Thoracic aorta (tissue), 2 donors: Measurements from ENCODE around the gene TANK. TPM values are rescaled to one million over a fixed set of nuclear protein-coding genes. Genes with fewer than 3 reads are reported as not detected.

Source experiments
- ATAC-seq: fragments of 150-250 bp; one replicate; pipeline ENCODE4 v1.8.0; 2017; ENCODE audit warnings: low read depth; ENCODE audit not compliant: insufficient number of reproducible peaks, low FRiP score
- DNase-seq: peaks from one replicate; pipeline ENCODE4 v3.0.0-alpha.2; 2020; ENCODE audit warnings: low spot score
- H3K27ac ChIP-seq, 2 donors: fragments of 200-600 bp; sonication (generic); 1 replicate in 1 of 2; 2 replicates in 1 of 2; pipeline ENCODE4 v1.5.1; 2016; ENCODE audit warnings: mild to moderate bottlenecking in 2 of 2, moderate library complexity in 2 of 2
- H3K27me3 ChIP-seq: fragments of 200-600 bp; sonication (generic); replicated peaks from 2 replicates; pipeline ENCODE4 v1.6.0; 2016; ENCODE audit warnings: mild to moderate bottlenecking; ENCODE audit not compliant: insufficient read depth
- H3K36me3 ChIP-seq: fragments of 200-600 bp; sonication (generic); one replicate; pipeline ENCODE4 v1.5.1; 2016
- H3K4me1 ChIP-seq, 2 donors: fragments of 200-600 bp; sonication (generic); 1 replicate in 1 of 2; 2 replicates in 1 of 2; pipeline versions ENCODE4 v1.5.1 to v1.6.0; 2016; ENCODE audit warnings: low read depth in 2 of 2, mild to moderate bottlenecking in 1 of 2; ENCODE audit not compliant: control insufficient read depth in 1 of 2
- H3K4me3 ChIP-seq: fragments of 200-600 bp; sonication (generic); 2 replicates; pipeline ENCODE4 v1.5.1; 2016; ENCODE audit warnings: mild to moderate bottlenecking
- H3K9me3 ChIP-seq: fragments of 200-600 bp; sonication (generic); 2 replicates; pipeline ENCODE4 v1.5.1; 2016
- total RNA-seq, 2 donors: library from RNA; depleted of rRNA; stranded (reverse); fragments of >200 nt; gene quantifications; one replicate each; pipeline versions ENCODE4 v1.1.0 to v1.2.3, GENCODE V29; 2016
- TF ChIP-seq, protein P1 (sequence below): fragments of 200-600 bp; sonication (generic); IDR thresholded peaks from one replicate; pipeline ENCODE4 v1.5.1; 2019; ENCODE audit warnings: antibody characterized with exemption

The TANK gene
- total RNA-seq, 2 donors from 2014 or later: 59.2 to 86.8 TPM

DNA sequence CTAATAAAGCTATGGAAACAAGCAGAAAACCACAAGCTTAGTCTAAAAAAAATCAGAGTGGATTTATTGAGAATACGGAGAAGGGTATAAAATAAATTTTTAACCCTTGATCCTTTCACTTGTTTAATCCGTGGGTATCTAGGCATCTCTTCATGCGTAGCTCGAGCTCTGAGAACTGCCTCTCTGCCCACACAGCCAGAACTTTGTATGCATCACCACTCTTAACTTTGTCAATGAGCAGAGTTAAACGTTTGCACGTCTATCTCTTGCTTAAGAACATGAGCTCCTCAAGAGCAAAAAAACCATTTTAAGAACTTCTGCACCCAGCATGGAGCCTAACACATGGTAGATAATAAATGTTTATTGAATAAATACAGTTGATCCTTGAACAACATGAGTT is 26.9 kb upstream of the TANK start:
- no peaks in the 10 kb centered on the region for H3K9me3 ChIP-seq
- no peak for DNase-seq
- H3K27me3 ChIP-seq: no peaks in the 10 kb centered on the region
- TF ChIP-seq, protein P1, sequence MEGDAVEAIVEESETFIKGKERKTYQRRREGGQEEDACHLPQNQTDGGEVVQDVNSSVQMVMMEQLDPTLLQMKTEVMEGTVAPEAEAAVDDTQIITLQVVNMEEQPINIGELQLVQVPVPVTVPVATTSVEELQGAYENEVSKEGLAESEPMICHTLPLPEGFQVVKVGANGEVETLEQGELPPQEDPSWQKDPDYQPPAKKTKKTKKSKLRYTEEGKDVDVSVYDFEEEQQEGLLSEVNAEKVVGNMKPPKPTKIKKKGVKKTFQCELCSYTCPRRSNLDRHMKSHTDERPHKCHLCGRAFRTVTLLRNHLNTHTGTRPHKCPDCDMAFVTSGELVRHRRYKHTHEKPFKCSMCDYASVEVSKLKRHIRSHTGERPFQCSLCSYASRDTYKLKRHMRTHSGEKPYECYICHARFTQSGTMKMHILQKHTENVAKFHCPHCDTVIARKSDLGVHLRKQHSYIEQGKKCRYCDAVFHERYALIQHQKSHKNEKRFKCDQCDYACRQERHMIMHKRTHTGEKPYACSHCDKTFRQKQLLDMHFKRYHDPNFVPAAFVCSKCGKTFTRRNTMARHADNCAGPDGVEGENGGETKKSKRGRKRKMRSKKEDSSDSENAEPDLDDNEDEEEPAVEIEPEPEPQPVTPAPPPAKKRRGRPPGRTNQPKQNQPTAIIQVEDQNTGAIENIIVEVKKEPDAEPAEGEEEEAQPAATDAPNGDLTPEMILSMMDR: no peak
- H3K27ac ChIP-seq: no peak overlapping the region
- H3K4me1 ChIP-seq: peaks cover 17 to 28% of the 10 kb centered on the region in 2 donors
- no peak overlapping the region for H3K4me3 ChIP-seq
- no peak for ATAC-seq
- no peaks in the 10 kb centered on the region for H3K36me3 ChIP-seq

DNA sequence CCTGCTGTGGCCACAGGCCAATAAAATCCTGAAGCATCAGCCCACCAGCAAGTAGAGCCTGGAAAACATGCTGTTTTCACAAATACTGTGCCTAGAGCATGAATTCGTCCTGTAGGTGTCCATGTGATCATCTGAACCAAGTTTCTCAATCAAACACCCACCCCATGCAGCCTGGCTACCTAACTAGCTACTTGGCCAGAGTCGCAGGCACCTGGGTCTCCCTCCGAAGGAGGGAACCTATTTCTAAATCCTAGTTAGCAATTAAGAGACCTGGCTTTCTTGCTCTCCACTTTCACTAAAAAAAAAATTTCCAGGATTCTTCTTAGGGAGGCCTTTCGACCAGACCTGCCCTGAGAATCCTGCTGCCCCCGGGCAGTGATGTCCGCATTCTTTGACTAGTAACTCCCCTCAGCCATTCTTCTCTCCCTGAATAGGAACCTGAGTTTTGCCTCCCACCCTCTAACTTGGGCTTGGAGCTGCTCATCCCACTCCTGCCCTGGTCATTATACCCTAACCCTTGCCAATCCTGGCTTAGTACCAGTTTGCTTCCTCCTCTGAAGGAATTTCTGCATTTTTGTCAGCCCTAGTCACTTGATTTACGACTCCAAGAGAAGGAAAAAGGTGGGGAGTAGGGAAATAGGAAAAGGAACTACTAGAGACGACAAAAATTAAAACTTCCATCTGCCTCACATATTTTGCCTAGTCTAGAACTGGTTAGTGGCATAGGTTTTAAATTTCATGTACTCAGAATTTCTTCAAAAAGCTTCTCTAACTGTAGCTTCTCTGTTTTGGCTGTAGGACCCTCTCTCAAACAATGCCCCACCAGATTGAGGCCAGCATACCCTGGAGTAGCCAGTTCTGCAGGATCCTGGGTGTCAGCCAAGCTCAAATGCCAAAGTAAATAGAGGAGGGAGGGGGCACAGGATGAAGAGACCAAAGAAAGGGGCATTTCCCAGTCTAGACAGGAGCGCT is 25.4 kb upstream of the TANK start:
- Histone ChIP-seq H3K27me3 (no peaks in the 10 kb centered on the region), H3K27ac (no peak overlapping the region), H3K4me1 (peaks cover 28 to 42% of the 10 kb centered on the region in 2 donors), H3K4me3 (peak overlapping the region; percentile 56), H3K36me3 (no peaks in the 10 kb centered on the region), H3K9me3 (no peaks in the 10 kb centered on the region)
- no peak for DNase-seq
- ATAC-seq: no peak
- TF ChIP-seq, protein P1: no peak

DNA sequence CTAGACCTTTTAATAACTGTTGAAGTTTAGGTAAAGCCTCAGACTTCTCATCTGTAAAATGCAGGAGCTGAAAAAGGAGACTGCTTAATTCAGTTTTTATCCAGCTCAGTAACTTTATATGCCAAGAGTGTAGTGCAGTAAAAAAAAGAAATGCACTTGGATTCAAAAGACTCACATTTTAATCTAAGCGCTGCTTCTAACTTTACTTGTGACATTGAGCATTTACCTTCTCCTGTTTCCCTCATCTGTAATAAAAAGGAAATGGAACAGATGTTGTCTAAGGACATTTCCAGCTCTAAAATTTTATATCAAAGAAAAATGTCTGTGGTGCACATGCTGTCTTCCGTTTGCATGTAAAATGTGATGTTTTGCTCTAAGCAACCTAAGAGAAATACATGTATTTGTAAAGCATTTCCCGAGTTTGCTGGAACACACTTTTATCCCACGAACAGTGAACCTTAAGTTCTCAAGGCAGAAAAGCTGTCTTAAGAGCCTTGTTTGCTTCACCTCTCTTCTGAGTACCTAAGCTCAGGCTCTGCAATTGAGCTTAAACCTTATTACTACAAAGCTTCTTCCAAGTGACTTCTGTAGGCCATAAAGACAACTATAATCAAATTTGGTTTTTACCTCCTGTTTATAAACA is 24.2 kb upstream of the TANK start:
- peak overlapping the region in 1 of 2 donors; percentile 45 for H3K27ac ChIP-seq
- peak overlapping the region; percentile 3 for H3K4me3 ChIP-seq
- H3K36me3 ChIP-seq: no peaks in the 10 kb centered on the region
- ATAC-seq: no peak
- no peaks in the 10 kb centered on the region for H3K9me3 ChIP-seq
- TF ChIP-seq, protein P1: no peak
- H3K4me1 ChIP-seq: peaks cover 31 to 51% of the 10 kb centered on the region in 2 donors
- DNase-seq: no peak
- H3K27me3 ChIP-seq: no peaks in the 10 kb centered on the region

DNA sequence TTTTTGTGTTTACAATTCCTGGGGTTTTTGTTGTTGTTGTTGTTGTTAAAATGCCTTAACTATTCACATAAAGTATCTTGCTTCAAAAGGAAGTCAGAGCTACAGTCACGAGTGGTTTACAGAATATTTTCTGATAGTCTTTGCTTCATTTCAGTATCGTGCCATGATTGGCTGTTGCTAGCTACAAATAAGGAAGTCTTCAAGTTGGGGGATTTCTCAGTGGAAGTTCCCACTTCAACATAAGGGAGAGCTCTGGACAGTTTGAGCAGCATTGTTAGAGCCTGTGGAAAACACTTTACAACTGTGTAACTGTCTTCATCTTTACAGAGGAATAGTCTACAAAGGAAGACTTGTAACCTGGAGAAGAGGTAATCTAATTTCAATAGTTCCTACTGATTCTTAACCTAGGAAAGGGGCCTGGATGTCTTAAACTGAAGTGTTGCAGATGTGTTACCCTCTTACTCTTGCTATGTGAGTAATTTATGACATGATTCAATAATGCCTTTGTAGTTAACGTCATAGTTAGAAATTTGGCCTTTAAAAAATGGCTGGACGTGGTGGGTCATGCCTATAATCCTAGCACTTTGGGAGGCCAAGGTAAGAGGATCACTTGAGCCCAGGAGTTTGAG is 23.4 kb upstream of the TANK start:
- Histone ChIP-seq H3K4me3 (peak overlapping the region; percentile 58), H3K9me3 (no peaks in the 10 kb centered on the region), H3K4me1 (peaks cover 31 to 51% of the 10 kb centered on the region in 2 donors), H3K27me3 (no peaks in the 10 kb centered on the region), H3K36me3 (no peaks in the 10 kb centered on the region), H3K27ac (peak overlapping the region in 1 of 2 donors; percentile 45)
- TF ChIP-seq, protein P1: no peak
- ATAC-seq (peak; percentile 68), DNase-seq (no peak)

DNA sequence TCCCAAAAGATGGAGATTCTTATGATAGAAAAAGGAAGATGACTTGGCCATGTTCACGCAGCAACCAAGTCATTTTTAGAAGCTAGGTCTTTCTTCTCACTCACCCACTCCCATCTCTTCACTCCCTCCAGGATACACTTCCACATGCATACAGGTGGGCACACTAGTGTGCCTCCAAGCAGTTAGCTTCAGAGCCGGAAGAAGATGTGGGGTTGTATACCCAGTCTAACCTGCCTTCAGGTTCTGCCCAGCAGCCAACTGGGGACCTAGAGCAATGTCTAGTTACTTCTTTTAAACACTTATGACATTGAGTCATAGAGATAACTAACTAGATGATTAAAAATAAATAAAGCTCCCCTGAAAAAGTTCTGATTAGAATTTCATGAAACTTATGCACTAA is 21.8 kb upstream of the TANK start:
- Histone ChIP-seq H3K9me3 (no peaks in the 10 kb centered on the region), H3K27me3 (no peaks in the 10 kb centered on the region), H3K36me3 (no peaks in the 10 kb centered on the region), H3K4me3 (peak overlapping the region; percentile 58), H3K27ac (no peak overlapping the region), H3K4me1 (peaks cover 31 to 51% of the 10 kb centered on the region in 2 donors)
- TF ChIP-seq, protein P1: no peak
- no peak for ATAC-seq
- no peak for DNase-seq
